ENCODE measurements around the gene ITPK1.

ITPK1 gene

DNA sequence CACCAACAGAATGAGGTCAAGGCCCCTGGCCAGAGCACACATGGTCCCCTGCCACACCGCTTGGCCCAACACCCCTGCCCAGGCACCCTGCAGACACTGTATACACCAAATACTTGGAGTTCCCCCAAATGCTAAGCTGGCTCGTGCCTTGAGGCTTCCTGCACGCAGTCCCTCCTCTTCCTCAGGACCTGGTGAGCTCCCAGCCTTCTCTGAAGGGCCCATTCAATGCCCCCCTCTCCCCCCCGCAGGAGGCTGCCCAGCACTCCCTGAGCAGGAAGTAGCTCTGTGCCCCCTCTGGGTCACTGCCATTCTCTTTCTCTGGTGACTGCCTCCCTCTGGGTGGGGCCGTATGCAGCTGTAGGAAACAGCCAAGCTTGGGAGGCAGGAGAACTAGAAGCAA, 75.3 kb downstream of the ITPK1 start:
- DNase-seq = no peak

DNA sequence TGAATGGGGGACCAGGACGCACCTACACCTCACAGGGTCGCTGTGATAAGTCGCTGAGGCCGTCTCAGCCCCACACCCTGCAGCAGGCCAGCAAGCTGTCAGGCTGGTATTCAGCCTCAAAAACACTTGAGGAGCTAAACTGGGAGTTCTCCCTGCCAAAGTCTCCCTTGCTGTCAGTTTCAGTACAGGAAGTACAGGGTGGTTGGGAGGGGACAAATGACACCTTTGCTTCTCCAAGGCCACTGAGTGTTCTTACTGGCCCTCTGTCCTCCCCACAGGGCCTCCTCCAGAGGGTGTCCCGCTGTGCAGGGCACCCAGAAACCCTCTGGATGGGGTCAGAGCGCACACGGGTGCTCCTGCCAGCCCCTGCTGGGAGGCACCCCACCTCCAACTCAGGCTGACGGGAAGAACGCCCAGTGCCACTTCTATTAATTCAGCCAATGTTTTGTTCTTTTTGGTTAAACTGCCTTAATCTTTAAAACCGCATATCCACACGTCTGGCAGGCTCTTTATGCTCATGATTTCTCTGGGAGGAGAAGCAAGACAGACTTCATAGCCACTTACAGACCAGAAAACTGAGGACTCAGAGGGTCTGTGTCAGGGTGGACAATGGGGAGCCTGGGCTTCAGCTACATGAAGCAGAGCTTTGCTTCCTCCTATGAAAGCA, 75.9 kb downstream of the ITPK1 start:
- no peak for DNase-seq

DNA sequence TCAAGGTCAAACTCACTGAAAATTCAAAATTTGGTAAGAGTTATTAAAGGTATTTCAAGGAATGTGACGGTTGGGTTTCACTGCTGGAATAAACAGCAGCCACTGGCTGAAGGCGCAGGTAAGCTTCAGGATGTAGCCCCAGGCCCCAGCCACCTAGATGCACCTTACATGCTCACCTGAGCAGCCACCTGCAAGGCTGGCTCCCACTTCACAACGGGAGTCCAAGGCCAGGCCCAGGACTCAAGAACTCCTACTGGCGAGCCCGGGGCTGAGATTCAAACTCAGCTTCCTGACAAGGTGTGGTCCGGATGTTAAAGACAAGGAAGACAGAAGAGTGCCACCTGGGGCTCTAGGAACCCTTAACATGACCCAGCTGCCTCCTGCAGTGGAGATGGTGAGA, 78.4 kb downstream of the ITPK1 start:
- no peak for DNase-seq

DNA sequence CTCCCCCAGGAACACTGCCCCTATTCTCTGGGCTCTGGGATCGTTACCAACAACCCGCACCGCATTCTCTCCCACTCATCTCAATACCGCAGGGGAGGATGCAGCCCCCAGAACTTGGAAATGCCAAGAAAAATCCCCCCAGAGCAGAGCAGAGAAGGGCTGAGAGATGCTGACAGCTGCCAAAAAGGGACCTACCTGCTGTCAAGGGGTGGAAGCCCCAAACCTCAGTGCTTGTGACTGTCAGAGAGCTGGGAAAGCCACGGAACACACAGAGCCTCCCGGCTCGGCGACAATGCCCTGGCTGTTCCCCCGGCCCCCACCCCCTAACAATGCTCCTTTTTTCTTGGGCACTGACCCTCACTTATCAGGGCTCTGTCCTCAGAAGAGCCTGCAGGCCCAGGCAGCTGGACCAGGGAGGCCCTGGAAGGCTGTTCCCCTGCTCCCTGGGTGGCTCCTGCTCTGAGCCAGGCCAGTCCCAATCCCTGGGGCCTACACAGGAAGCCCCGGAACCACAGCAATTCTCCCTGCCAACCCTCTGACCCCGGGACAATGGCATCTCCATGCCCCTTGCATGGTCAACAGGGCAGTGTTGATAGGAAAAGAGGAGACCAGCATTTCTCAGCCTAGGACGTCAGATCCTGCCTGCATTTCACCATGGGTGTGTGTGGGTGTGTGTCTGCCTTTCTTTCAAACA, 78.9 kb downstream of the ITPK1 start:
- no peak for DNase-seq

DNA sequence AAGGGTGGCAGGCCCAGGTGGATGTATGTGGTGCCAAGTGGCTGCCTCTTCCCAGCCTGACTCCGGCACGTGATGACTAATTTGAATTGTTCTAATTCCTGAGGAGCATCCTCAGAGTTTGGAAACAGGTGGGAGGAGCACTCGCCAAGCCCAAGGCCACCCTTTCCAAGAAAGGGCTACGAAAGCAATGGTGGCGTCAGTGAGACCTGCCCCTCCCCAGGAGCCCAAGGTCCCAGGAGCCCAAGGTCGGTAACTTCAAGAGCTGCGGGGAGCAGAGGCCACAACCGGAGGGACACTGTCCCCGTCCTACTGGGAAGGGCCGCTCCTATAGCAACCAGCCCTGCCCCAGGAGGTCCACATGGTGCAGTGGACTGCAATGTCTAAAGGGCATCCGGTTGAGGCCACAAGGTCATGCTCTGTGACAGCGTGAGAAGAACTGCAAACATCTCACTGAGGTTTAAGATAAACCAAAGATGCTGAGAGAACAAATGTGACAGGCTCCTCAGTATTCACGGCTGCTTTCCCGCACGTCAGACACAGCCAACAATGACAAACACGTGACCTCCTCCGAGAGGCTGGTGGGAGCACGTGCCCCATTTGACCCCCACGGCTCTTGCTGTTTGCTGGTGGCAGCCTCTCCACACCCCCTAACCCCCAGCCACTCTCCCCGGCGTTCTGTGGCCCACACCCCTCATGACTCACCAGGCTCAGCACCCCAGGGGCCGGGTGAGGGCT, 79.6 kb downstream of the ITPK1 start:
- no peak for DNase-seq

DNA sequence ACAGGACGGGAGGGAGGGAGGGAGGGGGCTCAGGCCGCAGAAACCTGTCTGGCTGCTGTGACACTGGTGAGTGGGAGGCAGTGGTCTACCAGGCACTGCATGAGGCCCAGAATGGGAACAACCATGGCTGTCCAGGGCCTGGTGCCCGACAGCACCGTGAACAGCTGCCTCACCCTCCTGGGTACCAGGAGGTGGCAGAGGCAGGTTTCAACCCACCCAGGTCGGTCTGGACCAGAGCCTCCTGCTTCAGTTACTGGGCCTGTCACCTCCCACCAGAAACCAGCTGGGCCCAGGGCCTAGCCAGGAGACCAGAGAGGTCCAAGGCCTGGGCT, 80.2 kb downstream of the ITPK1 start:
- DNase-seq = no peak

DNA sequence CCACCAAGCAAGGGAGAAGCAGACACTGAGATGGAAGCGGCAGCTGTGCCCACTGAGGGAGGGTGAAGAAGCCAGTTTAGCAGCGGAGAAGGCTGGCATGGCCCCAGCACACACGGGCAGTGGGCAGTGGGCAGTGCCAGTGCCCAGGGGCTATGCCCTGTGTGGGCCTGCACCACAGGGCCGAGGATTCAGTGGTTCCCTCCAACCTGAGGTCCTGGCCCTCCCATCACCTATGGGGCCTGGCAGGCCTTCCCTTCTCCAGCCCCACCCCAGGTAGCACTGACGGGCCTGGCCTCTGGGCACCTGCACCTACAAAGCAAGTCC, 81.1 kb downstream of the ITPK1 start:
- DNase-seq = no peak

DNA sequence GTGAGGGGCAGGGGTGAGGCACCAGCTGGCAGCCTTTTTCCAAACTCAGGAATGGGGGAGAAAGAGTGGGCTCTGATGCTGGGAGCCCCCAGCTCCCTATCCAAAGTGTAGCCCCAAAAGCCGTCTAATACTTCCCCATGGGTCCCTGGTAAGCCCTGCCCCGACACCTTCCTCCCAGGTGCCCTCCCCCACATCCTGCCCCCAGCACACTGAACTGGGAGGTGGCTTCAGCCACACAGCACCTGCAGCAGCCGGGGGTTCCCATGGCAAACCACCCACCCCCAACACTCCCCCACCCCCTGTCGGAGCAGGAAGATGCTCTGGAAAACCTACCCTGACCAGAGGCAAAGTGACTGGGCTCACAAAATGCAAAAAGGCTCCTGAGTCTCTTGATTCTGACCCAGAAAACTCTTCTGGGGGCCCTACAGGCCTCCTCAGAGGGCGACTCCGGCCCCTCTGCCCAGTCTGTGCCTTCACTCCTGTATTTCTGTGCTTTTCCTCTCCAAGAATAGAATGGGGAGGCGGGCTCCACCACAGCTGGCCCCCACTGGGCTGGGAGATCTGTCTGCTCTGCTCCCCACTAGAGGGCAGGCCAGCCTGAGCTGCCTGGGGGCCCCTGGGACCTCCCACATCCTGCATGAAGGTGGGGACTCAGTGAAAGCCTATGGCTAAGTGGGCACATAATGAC, 81.6 kb downstream of the ITPK1 start:
- DNase-seq = no peak

DNA sequence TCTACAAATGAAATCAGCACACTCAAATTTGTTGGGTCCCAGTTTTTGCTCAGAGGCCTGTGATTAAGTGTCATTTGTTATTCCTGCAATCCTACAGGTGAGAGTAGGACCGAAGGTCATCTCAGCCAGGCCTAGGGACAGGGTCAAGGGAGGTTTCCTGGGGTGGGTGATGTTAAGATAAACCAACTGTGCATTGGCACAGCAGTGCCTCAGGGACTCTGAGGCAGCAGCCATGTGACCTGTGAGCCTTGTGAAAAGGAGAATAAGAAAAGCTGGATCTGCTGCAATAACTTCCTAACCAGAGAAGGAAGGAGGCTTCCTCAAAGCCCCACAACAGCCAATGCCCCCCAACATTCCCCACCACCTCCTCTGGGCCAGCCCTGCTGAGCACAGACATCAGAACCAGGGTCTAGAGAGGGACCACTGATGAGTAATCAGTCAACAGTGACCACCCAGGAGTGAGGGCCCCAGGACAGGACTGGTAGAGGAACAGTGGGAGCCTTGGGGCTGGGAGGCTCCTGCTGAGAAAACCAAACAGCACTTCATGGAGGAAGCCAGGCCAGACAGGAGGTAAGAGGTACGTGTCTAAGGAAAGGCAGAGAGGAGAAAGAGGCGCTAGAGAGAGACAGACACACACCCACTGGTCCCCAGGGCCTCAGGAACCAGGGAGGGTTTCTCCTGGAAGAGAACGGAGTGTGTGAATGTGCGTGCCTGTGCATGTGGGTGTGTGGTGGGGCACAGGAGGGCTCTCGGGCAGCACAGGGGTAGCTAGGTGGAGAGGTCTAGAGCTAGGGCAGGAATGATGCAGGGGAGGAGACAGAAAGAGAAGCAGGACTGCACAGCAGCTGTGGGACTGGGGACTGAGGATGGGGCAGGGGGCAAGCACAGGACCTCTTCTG, 82.4 kb downstream of the ITPK1 start:
- DNase-seq = no peak

DNA sequence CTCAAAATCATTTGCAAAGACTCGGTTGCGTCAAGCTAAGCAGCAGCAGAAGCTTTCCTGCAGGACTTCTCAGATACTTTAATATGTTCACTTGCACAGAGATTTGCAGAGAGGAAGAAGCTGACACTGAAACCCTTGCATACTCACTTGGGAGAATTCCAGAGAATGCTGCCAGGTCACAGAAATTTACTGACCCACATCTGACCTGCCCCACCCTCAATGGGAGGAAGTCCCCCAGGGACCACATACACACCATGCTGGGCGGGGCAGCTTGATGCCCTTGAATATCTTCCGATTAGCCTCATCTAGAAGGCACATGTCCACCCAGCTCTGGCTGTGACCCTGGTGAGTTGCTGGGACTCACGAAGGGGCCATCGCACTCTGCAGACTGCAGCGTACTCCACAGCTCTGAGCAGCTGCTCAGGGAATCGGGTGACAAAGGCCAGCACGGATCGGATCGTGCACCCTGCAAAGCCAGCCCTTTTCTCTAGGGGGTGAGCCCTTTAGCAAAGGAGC, 83.2 kb downstream of the ITPK1 start:
- peak; percentile 39 for DNase-seq

DNA sequence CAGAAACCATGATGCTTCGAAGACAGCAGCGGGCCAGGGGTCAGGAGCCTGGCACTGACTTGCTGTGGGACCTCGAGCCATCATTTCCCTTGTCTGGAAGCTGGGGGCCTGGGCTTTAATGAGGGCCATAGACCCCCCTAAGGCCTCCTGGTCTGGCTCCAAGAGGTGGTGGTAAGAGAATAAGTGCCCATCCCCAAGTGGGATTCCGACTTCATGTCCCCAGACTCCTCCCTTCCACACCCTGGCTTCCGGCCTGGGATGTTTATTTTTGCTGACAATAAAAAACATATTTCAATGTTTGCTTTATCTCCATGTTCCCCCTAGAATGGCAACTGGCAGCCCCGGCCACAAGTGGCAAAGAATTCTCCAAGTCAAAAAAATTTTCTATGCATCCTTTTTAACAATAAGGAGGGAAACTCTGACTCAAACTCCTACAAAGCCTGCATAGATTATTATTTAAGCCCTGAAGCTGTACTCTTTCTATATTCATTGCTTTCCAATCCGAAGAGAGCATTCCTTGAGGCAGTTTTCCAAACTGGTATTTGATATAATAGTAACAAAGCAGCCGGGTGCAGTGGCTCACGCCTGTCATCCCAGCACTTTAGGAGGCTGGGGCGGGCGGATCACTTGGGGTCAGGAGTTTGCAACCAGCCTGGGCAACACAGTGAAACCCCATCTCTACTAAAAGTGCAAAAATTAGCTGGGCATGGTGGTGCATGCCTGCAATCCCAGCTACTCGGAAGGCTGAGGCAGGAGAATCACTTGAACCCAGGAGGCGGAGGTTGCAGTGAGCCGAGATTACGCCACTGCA, 84.0 kb downstream of the ITPK1 start:
- no peak for DNase-seq

DNA sequence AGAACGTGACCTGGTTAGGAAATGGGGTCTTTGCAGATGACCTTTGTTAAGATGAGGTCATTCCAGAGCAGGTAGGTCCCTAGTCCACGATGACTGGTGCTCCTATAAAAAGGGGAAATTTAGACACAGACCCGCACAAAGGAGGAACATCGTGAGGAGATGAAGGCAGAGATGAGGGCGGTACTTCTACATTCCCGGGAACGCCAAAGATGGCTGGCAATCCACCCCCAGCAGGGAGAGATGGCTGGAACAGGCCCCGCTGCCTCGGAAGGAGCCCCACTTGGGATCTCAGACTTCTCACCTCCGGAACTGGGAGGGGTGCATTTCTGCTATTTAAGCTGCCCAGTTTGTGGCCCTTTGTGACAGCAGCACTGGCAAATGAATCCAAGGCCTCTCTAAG, 85.0 kb downstream of the ITPK1 start:
- DNase-seq = no peak

DNA sequence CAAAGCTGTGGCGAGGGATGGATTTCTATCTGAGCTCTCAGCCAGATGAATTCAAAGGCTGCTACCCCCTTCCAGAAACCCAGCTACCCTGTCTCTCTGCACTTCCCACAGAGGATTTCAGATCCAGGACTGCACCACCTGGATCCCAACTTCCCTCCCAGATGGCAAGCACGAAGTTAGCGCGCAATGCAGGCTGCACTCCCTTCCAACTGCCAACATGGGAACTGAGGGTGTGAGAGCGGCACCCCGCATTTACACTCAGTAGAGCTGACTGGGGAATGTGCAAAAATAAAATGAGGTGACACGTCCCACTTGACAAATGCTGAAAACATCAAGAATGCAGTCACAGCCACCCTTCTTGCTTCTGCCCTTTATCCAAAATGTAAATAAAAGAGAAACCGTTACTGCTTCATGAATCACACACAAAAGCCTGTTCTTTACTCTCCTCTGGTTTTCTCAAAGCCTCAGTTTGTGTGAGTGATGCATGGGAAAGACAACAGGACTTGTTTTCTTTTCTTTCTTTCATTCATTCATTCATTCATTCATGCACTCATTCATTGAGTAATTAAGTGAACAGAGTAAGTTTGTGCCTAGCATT, 85.7 kb downstream of the ITPK1 start:
- DNase-seq = no peak

DNA sequence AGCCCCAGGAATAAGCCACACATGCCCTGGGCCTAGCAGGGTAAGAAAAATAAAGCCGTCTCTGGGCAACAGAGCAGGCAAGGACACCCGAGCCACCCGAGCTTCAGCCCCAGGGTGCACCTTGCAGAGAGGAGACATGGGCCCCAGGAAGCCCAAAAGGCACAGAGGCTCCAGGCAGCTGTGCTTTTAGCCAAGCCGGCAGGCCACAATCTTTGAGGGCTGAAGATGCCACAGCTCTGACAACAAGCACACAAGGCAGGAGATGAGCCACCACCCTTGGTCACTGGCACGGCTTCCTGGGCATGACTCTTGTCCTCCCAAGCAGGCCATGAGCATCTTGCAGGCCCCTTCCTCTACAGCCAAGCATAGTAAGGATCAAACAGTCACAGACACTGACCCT, 86.3 kb downstream of the ITPK1 start:
- DNase-seq = no peak

DNA sequence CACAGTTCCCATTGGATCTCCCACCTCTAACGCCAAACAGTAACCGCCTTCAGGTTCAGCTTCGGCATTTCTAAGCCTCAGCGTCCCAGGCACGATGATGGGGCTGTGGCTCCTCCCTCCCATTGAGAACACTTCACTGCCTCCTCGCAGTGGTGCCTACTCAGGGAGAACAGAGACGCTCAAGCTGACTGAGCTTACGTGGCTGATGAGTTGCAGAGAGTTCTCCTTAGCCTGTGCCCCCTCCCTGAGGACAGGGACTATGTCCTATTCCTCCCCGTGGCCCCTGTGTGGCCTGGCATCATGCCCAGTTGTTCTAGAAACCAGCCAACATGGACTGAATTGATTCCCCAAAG, 87.0 kb downstream of the ITPK1 start:
- DNase-seq = no peak

DNA sequence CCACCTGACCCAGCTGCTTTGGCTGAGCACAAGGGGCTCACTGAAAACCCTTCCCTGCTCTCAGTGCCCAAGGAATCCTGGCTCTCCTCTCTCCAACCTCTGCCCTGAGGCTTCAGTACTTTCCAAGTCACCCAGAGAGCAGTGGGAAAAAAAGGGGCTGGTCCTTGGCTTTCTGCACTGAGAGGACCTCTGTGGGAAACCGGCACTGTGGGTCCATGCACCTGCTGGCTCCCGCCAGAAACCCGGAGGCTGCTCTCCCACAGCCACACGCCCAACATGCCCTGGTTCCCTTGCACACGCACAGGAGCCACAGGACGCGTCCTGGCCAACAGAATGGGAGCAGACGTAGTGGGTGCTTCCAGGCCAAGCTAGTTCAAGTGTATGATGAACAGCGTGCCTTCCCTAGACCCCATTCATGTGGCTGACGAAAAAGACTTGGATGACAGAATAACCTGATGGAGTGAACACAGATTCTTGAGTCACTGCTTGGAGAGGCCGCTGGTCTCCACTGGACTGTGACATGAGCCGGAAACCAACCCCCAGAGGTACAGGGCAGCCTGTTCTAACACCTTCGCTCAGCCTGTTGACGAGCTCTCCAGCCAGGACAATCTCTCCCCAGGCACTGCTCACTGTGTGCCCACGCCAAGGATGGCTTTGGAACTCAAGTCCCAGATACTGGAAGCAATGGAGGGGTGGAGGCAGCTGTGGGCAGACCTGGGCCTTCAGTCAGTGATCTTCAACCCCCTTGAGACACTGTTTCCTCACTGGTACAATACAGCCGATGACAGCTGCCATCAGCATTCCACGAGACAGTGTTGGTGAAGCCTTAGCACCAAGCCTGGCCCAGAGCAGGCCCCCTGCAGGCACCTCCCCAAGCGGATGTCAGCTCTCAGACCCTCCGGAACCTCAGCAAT, 87.7 kb downstream of the ITPK1 start:
- DNase-seq = no peak

DNA sequence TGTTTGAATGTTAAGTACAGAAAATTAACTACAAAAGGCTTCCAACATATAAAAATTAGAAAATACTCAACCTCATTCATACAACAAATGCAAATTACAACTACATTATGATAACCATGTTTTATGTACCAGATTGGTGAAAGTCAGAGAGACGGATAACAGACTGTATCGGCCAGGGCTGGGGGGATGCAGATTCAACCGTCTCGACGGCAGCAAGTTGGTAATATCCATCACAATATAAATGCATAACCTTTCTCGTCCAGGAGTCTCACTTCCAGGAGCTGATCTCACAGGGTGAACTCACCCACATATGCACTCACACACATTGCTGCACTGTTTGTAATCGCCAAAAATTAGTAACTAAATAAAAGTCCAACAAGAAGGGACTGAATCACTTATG, 89.4 kb downstream of the ITPK1 start:
- no peak for DNase-seq

DNA sequence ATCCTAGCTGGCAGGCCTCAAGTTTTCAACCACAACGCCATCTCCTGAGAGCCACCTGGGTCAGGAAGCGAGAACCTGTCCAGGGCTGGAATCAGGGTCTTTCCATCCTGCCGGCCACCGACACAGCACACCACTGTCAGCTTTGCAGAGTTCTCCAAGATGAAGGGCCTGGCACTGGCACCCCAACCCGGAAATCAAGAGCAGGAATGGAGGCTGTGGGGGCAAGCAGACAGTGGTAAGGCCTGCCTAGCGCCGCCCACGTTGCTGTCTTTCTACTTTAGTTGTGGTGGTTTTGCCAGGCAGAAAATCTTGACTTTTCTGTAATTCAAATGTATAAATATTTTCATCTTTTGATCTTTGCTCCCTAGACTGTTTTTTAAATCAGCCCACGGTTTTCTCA, 90.7 kb downstream of the ITPK1 start:
- no peak for DNase-seq

DNA sequence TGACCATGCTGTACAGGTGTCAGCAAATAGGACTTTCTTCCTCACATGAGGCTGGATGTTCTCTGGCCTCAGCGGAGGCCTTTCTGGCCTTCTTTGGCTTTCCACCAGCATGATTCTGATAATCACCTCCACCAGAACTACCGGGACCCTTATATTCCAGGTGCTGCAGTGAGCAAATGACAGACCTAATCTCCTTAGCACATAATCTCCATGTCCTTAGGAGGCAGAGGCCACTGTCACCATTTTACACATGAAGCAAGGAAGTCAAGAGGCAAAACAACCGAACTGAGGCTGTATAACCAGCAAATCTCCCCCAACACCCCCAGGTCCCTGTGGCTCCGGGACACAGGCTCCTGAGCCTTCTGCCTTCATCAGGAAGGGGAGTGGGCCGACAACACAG, 91.2 kb downstream of the ITPK1 start:
- DNase-seq = no peak

DNA sequence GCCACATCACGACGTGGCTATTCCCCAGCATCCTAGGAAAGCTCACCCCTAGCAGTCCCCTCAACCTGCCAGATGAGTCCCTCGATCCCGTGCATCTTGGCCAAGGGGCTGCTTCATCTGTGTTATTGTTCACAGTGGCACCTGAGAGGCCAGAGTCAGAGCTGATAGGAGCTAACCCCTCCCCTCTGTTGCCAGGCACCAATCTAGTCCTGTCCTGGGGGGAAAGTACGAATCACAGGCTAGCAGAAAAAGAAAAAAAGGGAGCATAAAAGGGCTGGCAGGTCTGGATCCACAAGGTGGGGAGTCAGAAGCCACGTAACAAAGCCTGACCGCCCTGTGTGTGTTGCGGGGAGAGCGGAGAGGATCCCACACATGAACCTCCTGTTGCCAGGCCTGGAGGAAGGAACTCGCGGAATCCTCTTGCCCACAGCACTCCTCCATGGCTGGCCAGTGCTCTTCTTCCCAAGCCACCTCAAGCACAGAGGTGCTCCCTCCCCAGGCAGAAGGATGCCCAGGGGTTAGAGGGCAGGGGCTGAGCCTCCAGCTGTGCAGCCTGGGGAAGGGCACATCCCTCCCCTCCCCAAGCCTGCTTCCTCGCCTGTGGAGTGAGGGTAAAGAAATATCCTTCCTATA, 91.8 kb downstream of the ITPK1 start:
- DNase-seq = no peak
